Measurements from ENCODE around the gene SIRT7. TPM values are rescaled to one million over a fixed set of nuclear protein-coding genes. Genes with fewer than 3 reads are reported as not detected.
"Not testable (repeated sequence)": the region's sequence is repeated elsewhere in the genome, so short reads cannot be mapped to it uniquely, and the experiment has no call there.

SIRT7 gene
- total RNA-seq, 6 experiments from 2014 or later: 7.4 to 15.0 (median 12.2) TPM

- Histone ChIP-seq H3K4me1 (peaks cover 0 to 73% (median 35%) of the 10 kb centered on the region in 4 donors), H3K36me3 (peaks cover 0 to 10% (median 4%) of the 10 kb centered on the region in 4 donors), H3K27me3 (no peaks in the 10 kb centered on the region), H3K9me3 (no peaks in the 10 kb centered on the region), H3K27ac (peak overlapping the region in 1 of 3 donors; percentile 53), H3K4me3 (peak overlapping the region in 1 of 3 donors; percentile 57)
- WGBS (ENCODE audit: insufficient coverage, low coverage, low lambda C conversion rate, missing lambda C conversion rate): 88% methylated on average over 11 of the region's 23 CpGs
- no peak for DNase-seq
- intact Hi-C loops (cut with DNase I): no loop called here
- no peak for ATAC-seq
- TF ChIP-seq CTCF (IDR thresholded peaks at IDR 0.05) (no peak), POLR2A (IDR thresholded peaks at IDR 0.05) (no peak)
These were observed 4.1 kb upstream of the SIRT7 start for GRCh38 chr17:81921996-81922565.

GRCh38 chr17:81921537-81921862 lies 3.5 kb upstream of the SIRT7 start:
- intact Hi-C loops (cut with DNase I): no loop called here
- DNase-seq (no peak), ATAC-seq (no peak)
- WGBS (ENCODE audit: insufficient coverage, low coverage, low lambda C conversion rate, missing lambda C conversion rate): 36% methylated on average over 3 of the region's 3 CpGs
- peak overlapping the region in 1 of 3 donors; percentile 57 for H3K4me3 ChIP-seq
- no peak for TF ChIP-seq POLR2A (IDR thresholded peaks at IDR 0.05)
- TF ChIP-seq CTCF (IDR thresholded peaks at IDR 0.05): no peak
- peaks cover 0 to 10% (median 4%) of the 10 kb centered on the region in 4 donors for H3K36me3 ChIP-seq
- no peaks in the 10 kb centered on the region for H3K9me3 ChIP-seq
- no peaks in the 10 kb centered on the region for H3K27me3 ChIP-seq
- H3K27ac ChIP-seq: peak overlapping the region in 1 of 3 donors; percentile 53
- H3K4me1 ChIP-seq: peaks cover 0 to 78% (median 37%) of the 10 kb centered on the region in 4 donors

- peaks cover 0 to 10% (median 4%) of the 10 kb centered on the region in 4 donors for H3K36me3 ChIP-seq
- ATAC-seq: peak in 1 of 4 donors; percentile 3
- DNase-seq: no peak
- TF ChIP-seq CTCF (IDR thresholded peaks at IDR 0.05) (no peak), POLR2A (IDR thresholded peaks at IDR 0.05) (no peak)
- H3K4me3 ChIP-seq: peak overlapping the region in 1 of 3 donors; percentile 57
- H3K9me3 ChIP-seq: no peaks in the 10 kb centered on the region
- 31% methylated on average over 15 of the region's 33 CpGs for WGBS (ENCODE audit: insufficient coverage, low coverage, low lambda C conversion rate, missing lambda C conversion rate)
- intact Hi-C loops (cut with DNase I): no loop called here
- H3K27me3 ChIP-seq: no peaks in the 10 kb centered on the region
- peaks cover 0 to 75% (median 35%) of the 10 kb centered on the region in 4 donors for H3K4me1 ChIP-seq
- H3K27ac ChIP-seq: peak overlapping the region in 1 of 3 donors; percentile 53
These were observed 2.9 kb upstream of the SIRT7 start for GRCh38 chr17:81920612-81921536.

- H3K9me3 ChIP-seq: no peaks in the 10 kb centered on the region
- WGBS (ENCODE audit: insufficient coverage, low coverage, low lambda C conversion rate, missing lambda C conversion rate): 77% methylated on average over 8 of the region's 15 CpGs
- no peaks in the 10 kb centered on the region for H3K27me3 ChIP-seq
- H3K4me1 ChIP-seq: peaks cover 0 to 57% (median 24%) of the 10 kb centered on the region in 4 donors
- intact Hi-C loops (cut with DNase I): no loop called here
- DNase-seq (no peak), ATAC-seq (peak in 1 of 4 donors; percentile 7)
- TF ChIP-seq POLR2A (IDR thresholded peaks at IDR 0.05) (no peak), CTCF (IDR thresholded peaks at IDR 0.05) (no peak)
- H3K27ac ChIP-seq: no peak overlapping the region
- no peak overlapping the region for H3K4me3 ChIP-seq
- peaks cover 0 to 24% (median 12%) of the 10 kb centered on the region in 4 donors for H3K36me3 ChIP-seq
These were observed 1.0 kb upstream of the SIRT7 start for GRCh38 chr17:81918832-81919545.

GRCh38 chr17:81918333-81918669 lies 325 bp upstream of the SIRT7 start:
- DNase-seq; H3K27me3 ChIP-seq; H3K9me3 ChIP-seq; intact Hi-C loops (cut with DNase I): not testable (repeated sequence)
- 12% methylated on average over 7 of the region's 9 CpGs for WGBS (ENCODE audit: insufficient coverage, low coverage, low lambda C conversion rate, missing lambda C conversion rate)
- H3K36me3 ChIP-seq: peaks cover 0 to 31% (median 16%) of the 10 kb centered on the region in 4 donors
- peaks cover 0 to 51% (median 24%) of the 10 kb centered on the region in 4 donors for H3K4me1 ChIP-seq
- peak overlapping the region in 2 of 3 donors; percentile 44 to 60 for H3K27ac ChIP-seq
- ATAC-seq: peak; percentile 9 to 46 (median 28)
- peak overlapping the region in 2 of 3 donors; percentile 83 to 89 for H3K4me3 ChIP-seq
